ENCODE results near the gene SEPTIN11.

The SEPTIN11 gene

GRCh38 chr4:76949276-76950051, at the start of gene SEPTIN11:
Gene SEPTIN11, plus strand, starts transcription at chr4:76949752. Its CDS starts 152 bp downstream, at chr4:76949904.
- peak; percentile 81 for DNase-seq

- DNase-seq, result no peak
Observed at GRCh38 chr4:76902233-76902890, 47.2 kb upstream of the SEPTIN11 start.

GRCh38 chr4:76904646-76905190, 44.8 kb upstream of the SEPTIN11 start:
- no peak for DNase-seq

GRCh38 chr4:76905521-76905920, 44.0 kb upstream of the SEPTIN11 start:
- DNase-seq, result no peak

GRCh38 chr4:76909711-76910110, 39.8 kb upstream of the SEPTIN11 start:
- no peak for DNase-seq

- DNase-seq, result no peak
Observed at GRCh38 chr4:76920715-76921114, 28.8 kb upstream of the SEPTIN11 start.

- no peak for DNase-seq
Observed at GRCh38 chr4:76923619-76924357, 25.8 kb upstream of the SEPTIN11 start.

- no peak for DNase-seq
Observed at GRCh38 chr4:76926841-76927240, 22.7 kb upstream of the SEPTIN11 start.

- no peak for DNase-seq
Observed at GRCh38 chr4:76930685-76931084, 18.9 kb upstream of the SEPTIN11 start.

- DNase-seq, result no peak
Observed at GRCh38 chr4:76931087-76931486, 18.5 kb upstream of the SEPTIN11 start.

- DNase-seq, result no peak
Observed at GRCh38 chr4:76931576-76932276, 17.8 kb upstream of the SEPTIN11 start.

GRCh38 chr4:76939184-76939583, 10.4 kb upstream of the SEPTIN11 start:
- DNase-seq, result no peak

- DNase-seq, result no peak
Observed at GRCh38 chr4:76943129-76943620, 6.4 kb upstream of the SEPTIN11 start.

- DNase-seq, result no peak
Observed at GRCh38 chr4:76943790-76944189, 5.8 kb upstream of the SEPTIN11 start.

GRCh38 chr4:76947369-76947768, 2.2 kb upstream of the SEPTIN11 start:
- no peak for DNase-seq

GRCh38 chr4:76948443-76949275, 893 bp upstream of the SEPTIN11 start:
- DNase-seq, result peak; percentile 42

GRCh38 chr4:76950052-76950955, 752 bp downstream of the SEPTIN11 start:
- DNase-seq, result no peak

GRCh38 chr4:76950956-76951671, 1.6 kb downstream of the SEPTIN11 start:
- DNase-seq, result no peak

GRCh38 chr4:76951672-76952010, 2.1 kb downstream of the SEPTIN11 start:
- DNase-seq, result no peak

GRCh38 chr4:76952071-76952470, 2.5 kb downstream of the SEPTIN11 start:
- DNase-seq, result no peak

All from NCI-H2227 treated with DMSO at 0.1 percent for 48 hours (cell line).